ENCODE results near the gene PROK2.

DNA sequence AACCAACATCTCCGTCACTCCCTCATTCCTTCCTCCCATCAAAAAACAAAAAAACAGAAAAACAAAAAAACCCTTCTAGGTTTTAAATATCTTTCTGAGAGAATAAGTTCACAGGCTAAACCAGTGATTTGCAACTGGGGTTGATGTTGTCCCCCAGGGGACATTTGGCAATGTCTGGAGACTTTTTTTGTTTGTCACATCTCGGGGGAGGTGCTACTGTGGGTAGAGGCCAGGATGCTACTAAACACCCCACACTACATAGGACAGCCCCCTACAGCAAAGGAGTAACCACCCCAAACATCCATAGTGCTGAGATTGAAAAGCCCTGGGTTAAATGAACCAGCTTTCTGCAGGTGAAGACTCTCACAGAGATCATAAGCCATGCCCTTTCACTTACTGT is 17.0 kb upstream of the PROK2 start:
- TF ChIP-seq, protein P1, sequence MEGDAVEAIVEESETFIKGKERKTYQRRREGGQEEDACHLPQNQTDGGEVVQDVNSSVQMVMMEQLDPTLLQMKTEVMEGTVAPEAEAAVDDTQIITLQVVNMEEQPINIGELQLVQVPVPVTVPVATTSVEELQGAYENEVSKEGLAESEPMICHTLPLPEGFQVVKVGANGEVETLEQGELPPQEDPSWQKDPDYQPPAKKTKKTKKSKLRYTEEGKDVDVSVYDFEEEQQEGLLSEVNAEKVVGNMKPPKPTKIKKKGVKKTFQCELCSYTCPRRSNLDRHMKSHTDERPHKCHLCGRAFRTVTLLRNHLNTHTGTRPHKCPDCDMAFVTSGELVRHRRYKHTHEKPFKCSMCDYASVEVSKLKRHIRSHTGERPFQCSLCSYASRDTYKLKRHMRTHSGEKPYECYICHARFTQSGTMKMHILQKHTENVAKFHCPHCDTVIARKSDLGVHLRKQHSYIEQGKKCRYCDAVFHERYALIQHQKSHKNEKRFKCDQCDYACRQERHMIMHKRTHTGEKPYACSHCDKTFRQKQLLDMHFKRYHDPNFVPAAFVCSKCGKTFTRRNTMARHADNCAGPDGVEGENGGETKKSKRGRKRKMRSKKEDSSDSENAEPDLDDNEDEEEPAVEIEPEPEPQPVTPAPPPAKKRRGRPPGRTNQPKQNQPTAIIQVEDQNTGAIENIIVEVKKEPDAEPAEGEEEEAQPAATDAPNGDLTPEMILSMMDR (conservative IDR thresholded peaks at IDR 0.05; ENCODE audit: low read length) = no peak
- TF ChIP-seq EZH2phosphoT487 (IDR thresholded peaks at IDR 0.05; ENCODE audit: borderline replicate concordance) = no peak
